AG04449 (cell line): ENCODE results near the gene DMD.

ENCODE experiments used
- CTCF ChIA-PET: fragments of 350-600 bp; formaldehyde crosslinking; extraction: SDS; loops from one replicate; lab custom pipeline; 2021; ENCODE audit warnings: antibody characterized with exemption; lab: Yijun Ruan, JAX
- POLR2A ChIA-PET: fragments of 400-600, 350-600 bp; formaldehyde crosslinking; extraction: SDS; loops from one replicate; lab custom pipeline; 2020; ENCODE audit warnings: antibody characterized with exemption, inconsistent platforms; lab: Yijun Ruan, JAX
- DNase-seq: peaks from one replicate; pipeline ENCODE4 v3.0.0-alpha.2; 2010; ENCODE audit warnings: low read depth, low spot score
- H3K4me3 ChIP-seq: 2 replicates; pipeline ENCODE4 v1.5.1; 2011; ENCODE audit warnings: low read depth, mild to moderate bottlenecking, control low read depth, low read length
- CTCF ChIP-seq: IDR thresholded peaks from one replicate; pipeline ENCODE4 v1.5.1; 2011; ENCODE audit warnings: mild to moderate bottlenecking, moderate library complexity, low read length, control low read depth, inconsistent platforms; ENCODE audit not compliant: insufficient read depth; ENCODE audit errors: missing control alignments

The DMD gene

GRCh38 chrX:31371956-31372355 lies 1839.4 kb downstream of the DMD start:
- no peak for TF ChIP-seq CTCF
- no peak overlapping the region for H3K4me3 ChIP-seq
- ChIA-PET CTCF (no interaction called here), POLR2A (no interaction called here)
- DNase-seq, result no peak

GRCh38 chrX:31367816-31368215 lies 1843.5 kb downstream of the DMD start:
- ChIA-PET POLR2A (no interaction called here), CTCF (no interaction called here)
- DNase-seq, result no peak
- TF ChIP-seq CTCF, result no peak
- H3K4me3 ChIP-seq, result no peak overlapping the region

- no peak for DNase-seq
- TF ChIP-seq CTCF, result no peak
- POLR2A ChIA-PET, result no interaction called here
- CTCF ChIA-PET, result no interaction called here
- H3K4me3 ChIP-seq, result no peak overlapping the region
Observed at GRCh38 chrX:31366041-31366440, 1845.3 kb downstream of the DMD start.

- ChIA-PET POLR2A (no interaction called here), CTCF (no interaction called here)
- no peak for TF ChIP-seq CTCF
- no peak overlapping the region for H3K4me3 ChIP-seq
- no peak for DNase-seq
Observed at GRCh38 chrX:31356275-31357212, 1854.8 kb downstream of the DMD start.

- TF ChIP-seq CTCF, result no peak
- no peak overlapping the region for H3K4me3 ChIP-seq
- no peak for DNase-seq
- POLR2A ChIA-PET, result no interaction called here
- CTCF ChIA-PET, result no interaction called here
Observed at GRCh38 chrX:31355206-31355955, 1856.0 kb downstream of the DMD start.

- POLR2A ChIA-PET, result no interaction called here
- no peak overlapping the region for H3K4me3 ChIP-seq
- no peak for TF ChIP-seq CTCF
- no peak for DNase-seq
- CTCF ChIA-PET, result no interaction called here
Observed at GRCh38 chrX:31353095-31353494, 1858.3 kb downstream of the DMD start.
